ENCODE data around the gene MATK.
"Not testable (repeated sequence)": the region's sequence is repeated elsewhere in the genome, so short reads cannot be mapped to it uniquely, and the experiment has no call there.

The MATK gene

GRCh38 chr19:3762501-3763459 lies 23.4 kb downstream of the MATK start, which contains the start of gene MRPL54:
Gene MRPL54 (plus strand): TSS chr19:3762682. CDS start chr19:3762701, 19 bp downstream.
- DNase-seq (ENCODE audit: extremely low spot score) = peak; percentile 99
- TF ChIP-seq, protein P1, sequence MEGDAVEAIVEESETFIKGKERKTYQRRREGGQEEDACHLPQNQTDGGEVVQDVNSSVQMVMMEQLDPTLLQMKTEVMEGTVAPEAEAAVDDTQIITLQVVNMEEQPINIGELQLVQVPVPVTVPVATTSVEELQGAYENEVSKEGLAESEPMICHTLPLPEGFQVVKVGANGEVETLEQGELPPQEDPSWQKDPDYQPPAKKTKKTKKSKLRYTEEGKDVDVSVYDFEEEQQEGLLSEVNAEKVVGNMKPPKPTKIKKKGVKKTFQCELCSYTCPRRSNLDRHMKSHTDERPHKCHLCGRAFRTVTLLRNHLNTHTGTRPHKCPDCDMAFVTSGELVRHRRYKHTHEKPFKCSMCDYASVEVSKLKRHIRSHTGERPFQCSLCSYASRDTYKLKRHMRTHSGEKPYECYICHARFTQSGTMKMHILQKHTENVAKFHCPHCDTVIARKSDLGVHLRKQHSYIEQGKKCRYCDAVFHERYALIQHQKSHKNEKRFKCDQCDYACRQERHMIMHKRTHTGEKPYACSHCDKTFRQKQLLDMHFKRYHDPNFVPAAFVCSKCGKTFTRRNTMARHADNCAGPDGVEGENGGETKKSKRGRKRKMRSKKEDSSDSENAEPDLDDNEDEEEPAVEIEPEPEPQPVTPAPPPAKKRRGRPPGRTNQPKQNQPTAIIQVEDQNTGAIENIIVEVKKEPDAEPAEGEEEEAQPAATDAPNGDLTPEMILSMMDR (IDR thresholded peaks at IDR 0.05; ENCODE audit: control extremely low read depth, extremely low read depth, low read depth, missing control alignments) = no peak
- ChIA-PET POLR2A (interaction anchor here (0.5 to 0.9 kb wide), 5 partner anchors 209 to 1287 kb away, joined by 3 to 7 read pairs (median 4); partner anchors contain the start of genes EEF2 and GADD45B), CTCF (interaction anchor here (0.9 to 2.6 kb wide), 6 partner anchors 10 to 277 kb away, joined by 4 to 19 read pairs (median 6); partner anchors contain the start of genes EEF2 and RAX2)

DNA sequence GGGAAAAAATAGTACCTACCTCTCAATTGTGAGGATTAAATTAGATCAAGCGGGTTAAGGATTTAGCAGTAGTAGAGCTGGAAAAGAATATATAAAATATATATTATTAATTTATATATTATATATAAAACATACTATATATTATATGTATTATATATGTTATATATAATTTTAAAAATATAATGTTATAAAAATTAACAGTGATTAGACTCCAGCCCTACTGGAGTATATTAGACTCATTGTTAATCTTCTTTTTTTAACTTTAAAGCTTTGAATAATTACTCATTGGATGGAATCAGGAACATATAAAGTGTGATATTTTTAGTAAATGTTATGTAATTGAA lies 24.1 kb downstream of the MATK start:
- POLR2A ChIA-PET = no interaction called here

GRCh38 chr19:3761382-3762129 lies 24.6 kb downstream of the MATK start, which contains the start of gene APBA3:
Gene APBA3 (minus strand): TSS chr19:3761692. CDS start chr19:3760264, 1,428 bp downstream.
- TF ChIP-seq, protein P1 (IDR thresholded peaks at IDR 0.05; ENCODE audit: control extremely low read depth, extremely low read depth, low read depth, missing control alignments) = peak; percentile 88
- POLR2A ChIA-PET = no interaction called here
- DNase-seq (ENCODE audit: extremely low spot score) = peak; percentile 97
- CTCF ChIA-PET = interaction anchor here (0.6 to 2.6 kb wide), 7 partner anchors 8 to 223 kb away, joined by 3 to 19 read pairs (median 4); partner anchors contain the start of genes EEF2 and RAX2

More for the DNA sequence above, 24.1 kb downstream of the MATK start:
- TF ChIP-seq, protein P1 (IDR thresholded peaks at IDR 0.05; ENCODE audit: control extremely low read depth, extremely low read depth, low read depth, missing control alignments) = no peak
- CTCF ChIA-PET = interaction anchor here (1.0 to 2.6 kb wide), 5 partner anchors 9 to 223 kb away, joined by 3 to 19 read pairs (median 8); partner anchors contain the start of genes EEF2 and RAX2
- no peak for DNase-seq (ENCODE audit: extremely low spot score)

DNA sequence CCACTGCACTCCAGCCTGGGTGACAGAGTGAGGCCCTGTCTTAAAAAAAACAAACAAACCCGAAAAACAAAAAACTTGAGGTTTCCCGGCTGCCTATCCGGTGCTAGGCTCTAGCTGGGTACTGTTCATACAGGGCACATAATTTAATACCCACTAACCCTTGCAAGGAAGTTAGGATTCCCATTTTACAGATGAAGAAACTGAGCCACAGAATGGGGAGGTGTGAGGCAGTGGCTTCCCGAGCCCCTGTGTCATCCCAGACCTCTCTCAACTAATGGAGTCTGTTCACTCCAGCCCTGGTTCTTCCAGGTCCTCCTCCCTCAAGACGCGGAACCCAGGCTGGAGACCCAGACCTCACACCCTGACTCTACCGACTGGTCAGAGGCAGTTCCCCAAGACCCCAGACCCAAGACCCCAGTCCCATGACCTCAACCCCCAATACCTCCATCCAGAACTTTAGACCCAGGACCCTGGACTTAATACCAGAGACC lies 25.3 kb downstream of the MATK start:
- ChIA-PET POLR2A (no interaction called here), CTCF (interaction anchor here (0.6 to 2.0 kb wide), 5 partner anchors 8 to 95 kb away, joined by 3 to 8 read pairs (median 3); no protein-coding TSS in a partner anchor)
- no peak for DNase-seq (ENCODE audit: extremely low spot score)
- TF ChIP-seq, protein P1 (IDR thresholded peaks at IDR 0.05; ENCODE audit: control extremely low read depth, extremely low read depth, low read depth, missing control alignments) = no peak

GRCh38 chr19:3759482-3760254 lies 26.5 kb downstream of the MATK start:
- TF ChIP-seq, protein P1 (IDR thresholded peaks at IDR 0.05; ENCODE audit: control extremely low read depth, extremely low read depth, low read depth, missing control alignments) = no peak
- ChIA-PET POLR2A (no interaction called here), CTCF (interaction anchor here (1.0 to 1.6 kb wide), 3 partner anchors 41 to 67 kb away, joined by 3 read pairs; no protein-coding TSS in a partner anchor)
- no peak for DNase-seq (ENCODE audit: extremely low spot score)

GRCh38 chr19:3758297-3758696 lies 27.9 kb downstream of the MATK start:
- DNase-seq (ENCODE audit: extremely low spot score); POLR2A ChIA-PET: not testable (repeated sequence)
- CTCF ChIA-PET = interaction anchor here (1.5 kb wide), 1 partner anchor 40 kb away, joined by 3 read pairs; no protein-coding TSS in a partner anchor

DNA sequence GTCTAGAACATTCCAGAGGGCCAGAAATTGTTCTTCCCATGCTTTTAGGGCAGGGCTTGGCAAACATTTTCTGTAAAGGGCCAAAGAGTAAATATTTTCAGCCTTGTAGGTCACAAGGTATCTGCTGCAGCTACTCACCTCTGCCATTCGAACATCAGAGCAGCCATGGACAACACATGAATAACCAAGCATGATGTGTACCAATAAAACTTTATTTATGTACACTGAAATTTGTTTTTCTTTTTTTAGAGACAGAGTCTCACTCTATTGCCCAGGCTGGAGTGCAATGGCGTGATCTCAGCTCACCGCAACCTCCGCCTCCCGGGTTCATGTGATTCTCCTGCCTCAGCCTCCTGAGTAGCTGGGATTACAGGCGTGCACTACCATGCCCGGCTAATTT lies 28.5 kb downstream of the MATK start:
- CTCF ChIA-PET; POLR2A ChIA-PET; DNase-seq (ENCODE audit: extremely low spot score): not testable (repeated sequence)
